Kidney tubule cell (primary cell): ENCODE measurements around the gene CDH24.
A peak's percentile ranks its signal among the peaks of the same experiment; 100 is the strongest.

Experiments used
- DNase-seq: peaks from one replicate; pipeline ENCODE4 v3.0.0-alpha.2; 2018; ENCODE audit warnings: low spot score

The CDH24 gene

DNA sequence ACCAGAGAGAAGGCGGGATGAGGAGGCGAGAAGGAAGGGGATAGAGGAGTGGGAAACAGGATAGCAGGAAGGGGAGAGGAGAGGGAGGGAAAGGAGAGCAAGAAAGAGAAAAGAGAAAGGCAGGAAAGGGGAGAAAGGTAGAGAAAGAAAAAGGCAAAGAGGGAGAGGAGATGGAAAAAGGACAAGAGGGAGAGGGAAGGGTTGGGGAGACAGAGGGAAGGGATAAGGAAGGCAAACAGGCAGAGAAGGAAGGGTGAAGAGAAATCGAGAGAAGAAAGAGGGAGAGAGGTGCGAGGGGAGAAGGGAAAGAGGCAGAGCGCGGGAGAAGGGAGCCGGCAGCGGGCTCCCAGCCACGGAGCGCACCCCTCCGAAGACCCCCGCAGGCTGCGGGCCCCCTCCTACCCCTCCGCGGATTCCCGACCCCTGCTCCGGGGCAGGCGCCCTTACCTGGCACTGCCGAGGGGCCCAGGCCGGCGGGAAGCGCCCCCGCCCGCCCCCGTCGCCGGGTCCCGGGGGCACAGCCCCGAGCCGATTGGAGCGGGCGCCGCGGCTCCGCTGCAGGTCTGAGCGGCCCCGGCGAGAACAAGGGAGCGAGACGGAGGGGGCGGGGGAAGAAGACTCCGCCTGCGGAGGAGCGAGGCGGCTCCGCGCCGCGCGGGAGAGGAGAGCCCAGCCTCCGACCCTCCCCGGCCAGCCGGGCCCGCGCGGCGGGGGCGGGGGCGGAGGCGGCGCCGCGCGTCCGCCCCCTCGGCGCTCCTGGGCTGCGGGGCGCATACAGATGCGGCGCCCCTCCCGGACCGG lies at the start of gene CDH24:
CDH24 (minus strand) TSS at position 565 of the 801 bp plus-strand sequence. CDS start 1,787 bp downstream, outside the sequence.
- DNase-seq = peak; percentile 62

GRCh38 chr14:23106747-23107045 lies 49.4 kb upstream of the CDH24 start:
- no peak for DNase-seq

- no peak for DNase-seq
Observed at GRCh38 chr14:23105348-23105824, 48.1 kb upstream of the CDH24 start.

DNA sequence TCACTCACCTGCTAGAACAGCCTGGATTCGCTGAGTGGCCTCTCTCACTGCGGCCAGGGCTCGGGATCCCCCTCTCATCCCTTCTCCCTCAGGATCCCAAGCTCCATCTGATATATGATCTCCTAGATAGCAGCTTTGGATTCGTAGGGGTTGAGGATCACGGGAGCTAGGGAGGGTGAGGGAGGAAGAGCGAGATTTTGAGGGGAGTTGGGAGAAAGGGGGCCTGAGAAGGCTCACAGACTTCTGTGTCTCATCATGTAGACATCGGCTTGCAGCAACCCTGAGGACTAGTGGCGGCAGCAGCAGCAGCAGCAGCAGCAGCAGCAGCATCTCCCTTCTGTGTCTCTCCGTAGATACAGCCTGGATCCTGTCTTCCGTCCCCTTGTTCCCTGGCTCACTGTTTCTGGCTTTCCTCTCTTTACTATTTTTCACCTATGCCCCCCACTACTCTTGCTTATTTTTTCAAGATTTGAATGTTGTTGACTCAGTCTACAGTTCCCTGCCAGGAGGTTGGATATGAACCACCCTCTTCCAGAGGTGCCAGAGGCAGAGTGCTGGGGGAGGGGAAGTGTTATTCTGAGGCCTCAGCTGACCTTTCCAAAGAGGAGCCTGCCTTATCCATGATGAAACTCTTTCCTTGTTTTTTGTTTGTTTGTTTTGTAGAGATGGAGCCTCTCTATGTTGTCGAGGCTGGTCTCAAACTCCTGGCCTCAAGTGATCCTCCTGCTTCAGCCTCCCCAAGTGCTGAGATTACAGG lies 47.4 kb upstream of the CDH24 start, which contains the start of gene CIROP:
CIROP (minus strand) TSS at position 399 of the 757 bp plus-strand sequence; CDS start at position 330, 69 bp downstream.
- no peak for DNase-seq

- DNase-seq = no peak
Observed at GRCh38 chr14:23104070-23104590, 46.8 kb upstream of the CDH24 start.

DNA sequence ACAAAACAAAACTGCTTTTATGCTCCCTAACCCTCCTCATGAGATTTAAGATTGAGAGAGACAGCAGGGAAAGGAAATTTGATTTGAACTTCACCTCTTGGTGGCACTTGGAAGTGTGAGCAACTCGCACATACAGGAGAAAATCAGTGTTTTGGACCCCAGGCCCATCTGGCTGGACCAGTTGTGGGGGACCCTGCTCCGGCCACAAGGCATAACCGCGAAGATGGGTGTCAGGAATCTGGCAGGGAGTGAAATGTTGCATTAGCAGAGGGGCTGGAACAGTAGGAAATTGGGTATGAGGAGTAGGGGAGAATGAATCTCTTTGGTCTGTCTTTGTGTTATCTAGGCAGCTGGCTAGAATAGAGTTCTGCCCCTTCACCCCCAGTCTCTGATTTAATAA lies 46.3 kb upstream of the CDH24 start:
- no peak for DNase-seq

DNA sequence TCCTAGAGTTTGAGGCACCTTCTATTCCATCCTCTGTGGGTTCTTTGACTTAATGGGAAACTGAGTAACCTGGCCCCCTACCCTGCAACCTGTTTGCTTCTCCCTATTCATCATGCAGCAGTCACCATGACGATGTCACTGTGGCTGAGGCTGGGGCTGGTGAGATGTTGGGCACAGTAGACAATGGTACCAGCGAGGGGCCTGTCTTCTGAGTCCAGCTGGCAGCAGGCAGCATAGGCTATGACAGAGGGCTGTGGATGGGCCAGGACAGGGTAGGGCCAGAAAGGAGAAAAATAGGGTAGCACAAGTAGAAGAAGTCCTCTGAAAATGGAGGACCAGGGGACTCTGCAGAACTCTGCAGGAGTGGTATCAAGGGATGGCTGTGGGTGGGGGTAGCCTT lies 45.5 kb upstream of the CDH24 start:
- no peak for DNase-seq

DNA sequence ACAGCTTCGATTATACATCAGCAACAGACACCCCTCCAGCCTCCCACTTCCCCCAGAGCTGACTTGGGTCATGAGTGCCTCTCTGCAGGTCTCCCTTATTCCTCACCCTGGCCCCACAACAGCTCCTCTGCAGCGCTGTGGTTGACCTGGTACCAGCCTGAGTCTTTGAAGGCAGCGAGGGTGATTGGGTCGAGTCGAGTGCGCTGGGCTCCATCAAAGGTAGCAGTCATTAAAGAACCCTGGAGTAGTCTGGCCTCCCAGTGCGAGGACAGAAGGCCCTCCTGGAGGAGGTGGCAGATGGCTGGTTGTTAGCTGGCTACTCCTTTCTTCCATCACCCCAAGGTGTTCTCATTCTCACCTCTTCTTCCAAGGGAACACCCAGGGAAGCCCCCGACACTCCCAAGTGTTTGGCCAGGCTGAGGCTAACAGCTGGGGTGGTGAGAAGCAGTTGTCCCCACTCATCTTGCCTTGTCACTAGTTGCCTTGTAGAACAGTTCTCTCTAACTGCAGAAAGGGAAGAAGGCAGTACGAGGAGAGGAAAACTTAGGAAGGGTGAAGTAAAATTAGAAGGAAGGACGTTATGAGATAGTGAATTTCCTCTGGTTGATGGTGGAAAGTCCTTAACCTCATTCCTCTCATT lies 44.8 kb upstream of the CDH24 start:
- no peak for DNase-seq

DNA sequence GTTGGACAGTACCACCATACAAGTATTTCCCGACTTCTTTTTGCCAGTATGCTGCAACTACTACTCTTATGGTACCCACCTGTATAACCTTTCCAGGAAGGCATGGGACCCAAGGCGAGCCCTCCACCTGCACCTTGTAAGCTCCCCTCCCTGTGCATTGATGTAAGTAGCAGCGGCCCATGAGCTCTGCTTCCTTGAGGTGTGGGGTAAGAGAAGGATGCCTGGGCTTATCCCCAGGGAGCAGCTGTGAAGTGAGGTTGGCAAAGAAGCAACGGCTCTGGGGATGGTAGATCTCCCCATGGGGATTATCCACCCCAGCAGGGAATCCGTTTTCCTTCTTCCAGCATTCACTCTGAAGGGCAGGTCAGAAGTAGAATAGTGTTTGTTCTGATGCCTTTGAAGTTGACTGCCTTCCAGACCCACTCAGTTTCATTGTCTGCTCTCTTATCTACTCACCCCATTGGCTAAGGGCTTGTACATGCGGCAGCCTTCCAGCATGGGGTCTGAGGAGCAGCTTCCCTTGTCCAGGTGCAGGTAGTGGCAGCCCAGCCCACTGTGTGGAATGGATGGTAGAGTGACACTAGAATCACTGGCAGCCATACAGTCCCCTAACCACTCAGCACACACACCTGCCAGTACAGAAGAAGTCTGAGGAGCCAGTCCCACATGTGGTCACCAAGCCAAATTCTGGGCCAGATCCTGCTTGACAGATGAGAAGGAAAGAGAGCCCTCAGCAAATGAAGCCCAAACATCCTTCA lies 44.1 kb upstream of the CDH24 start:
- DNase-seq = no peak

- no peak for DNase-seq
Observed at GRCh38 chr14:23099212-23099861, 42.0 kb upstream of the CDH24 start.

GRCh38 chr14:23097786-23098185 lies 40.5 kb upstream of the CDH24 start:
- no peak for DNase-seq

DNA sequence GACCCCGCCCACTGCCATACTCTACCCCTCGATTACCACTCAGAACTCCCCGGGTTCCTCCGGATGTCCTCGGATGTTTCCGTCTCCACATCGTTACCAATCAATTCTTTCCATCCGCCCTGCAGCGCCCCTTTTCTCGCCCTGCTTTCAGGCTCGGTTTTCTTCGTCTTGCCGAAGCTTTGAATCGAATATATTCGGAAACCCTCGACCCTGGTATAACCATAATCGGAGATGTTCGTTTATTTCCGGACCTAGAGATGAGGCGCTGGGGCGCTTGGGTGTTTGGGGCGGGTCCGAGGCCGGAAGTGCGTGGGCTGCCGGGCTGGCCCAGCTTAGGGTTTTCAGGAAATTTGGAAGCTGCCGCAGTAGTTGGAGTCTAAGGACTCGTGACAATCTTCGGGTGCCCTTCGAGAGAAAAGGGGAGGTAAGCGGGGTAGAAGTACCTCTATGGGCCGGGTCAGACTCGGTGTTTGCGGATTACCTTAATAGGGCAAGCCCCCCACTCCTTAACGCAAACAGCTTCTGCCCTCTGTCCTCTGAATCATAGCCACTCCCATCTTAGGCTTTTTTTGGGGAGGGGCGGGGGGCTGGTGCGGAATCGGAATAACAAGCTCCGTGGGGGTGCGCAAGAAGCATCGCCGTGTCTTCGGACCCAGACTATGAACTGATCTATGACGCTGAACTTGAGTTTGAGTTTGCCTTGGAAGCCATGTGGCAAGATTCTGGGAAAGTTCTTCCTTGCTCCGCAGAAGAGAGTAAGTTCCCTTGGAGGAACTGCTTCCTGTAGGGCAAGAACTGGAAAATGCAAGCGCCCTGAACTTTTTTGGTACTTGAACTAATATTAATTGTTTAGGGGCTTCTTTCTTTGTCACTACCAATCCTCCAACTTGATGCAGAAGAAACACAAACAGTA lies 38.1 kb upstream of the CDH24 start, which contains the start of gene C14orf119:
C14orf119 (plus strand) TSS at position 310 of the 913 bp plus-strand sequence. CDS start 2,154 bp downstream, outside the sequence.
- peak; percentile 100 for DNase-seq

GRCh38 chr14:23094666-23095195 lies 37.4 kb upstream of the CDH24 start, which contains the start of gene ACIN1:
Gene ACIN1, minus strand, starts transcription at chr14:23095136. Its CDS starts 24 bp downstream, at chr14:23095112.
- peak; percentile 83 for DNase-seq

DNA sequence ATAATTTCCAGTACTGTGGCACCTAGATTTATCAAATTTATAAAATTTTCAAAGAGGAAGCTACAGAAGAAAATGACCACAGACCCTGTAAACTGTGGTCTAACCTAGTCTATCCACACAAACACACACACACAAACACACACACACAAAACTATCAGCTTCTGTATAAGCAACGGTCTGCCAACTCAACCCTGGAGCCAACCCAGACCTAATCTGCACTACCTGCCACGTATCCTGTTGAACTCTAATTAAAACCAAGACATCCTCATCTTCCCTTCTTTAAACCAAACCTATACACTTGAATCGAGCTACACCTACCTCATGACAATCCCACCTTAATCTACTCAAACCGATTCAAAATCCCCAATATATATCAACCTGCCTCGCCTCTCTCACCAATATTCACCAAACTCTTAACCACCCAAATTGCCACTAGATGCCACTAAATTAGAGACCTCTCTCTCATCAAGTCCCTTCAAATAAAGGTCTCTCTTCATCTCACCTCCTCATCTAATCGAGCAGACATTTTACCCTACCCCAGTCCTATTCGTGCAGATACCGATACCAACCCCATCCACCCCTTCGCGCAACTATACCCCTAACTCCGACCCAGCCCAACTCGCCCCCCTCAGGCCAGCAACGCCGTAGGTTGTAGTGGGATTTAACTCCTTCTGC lies 36.8 kb upstream of the CDH24 start:
- no peak for DNase-seq

DNA sequence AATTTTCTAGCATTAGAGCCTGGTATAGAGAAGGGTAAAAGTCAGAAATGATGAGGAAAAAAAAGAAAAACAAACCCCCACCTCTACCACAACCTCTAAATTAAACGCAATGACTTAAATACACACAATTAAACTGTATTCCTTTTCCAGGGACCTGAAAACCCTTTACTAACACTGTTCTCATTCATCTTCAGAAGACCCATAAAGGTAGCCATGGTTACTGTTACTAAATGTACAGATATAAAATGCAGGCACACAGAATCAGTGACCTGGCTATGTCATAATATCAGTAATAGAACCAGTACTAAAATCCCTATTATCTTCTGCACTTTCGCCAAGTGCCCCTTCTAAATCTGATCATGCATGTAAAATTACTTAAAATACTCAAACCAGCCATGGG lies 36.2 kb upstream of the CDH24 start:
- no peak for DNase-seq

DNA sequence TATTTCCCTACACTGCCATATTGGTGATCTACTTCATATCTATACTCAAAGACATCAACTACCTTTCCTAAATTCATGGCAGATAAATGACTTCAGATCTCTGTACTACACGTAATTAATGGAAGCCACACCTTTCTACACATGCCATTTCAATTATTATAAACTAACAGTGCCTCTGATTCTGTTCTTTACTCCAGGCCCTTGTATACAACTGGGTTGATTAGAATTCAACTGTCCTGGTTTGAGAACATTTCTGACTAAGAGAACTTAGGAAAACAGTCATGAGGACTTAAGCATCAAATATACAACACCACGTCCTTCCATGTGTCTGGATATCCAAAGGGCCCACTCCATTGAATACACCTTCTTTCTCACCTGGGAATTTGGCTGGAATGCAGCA lies 35.8 kb upstream of the CDH24 start:
- no peak for DNase-seq

- no peak for DNase-seq
Observed at GRCh38 chr14:23091294-23092225, 34.2 kb upstream of the CDH24 start.

- DNase-seq = no peak
Observed at GRCh38 chr14:23090254-23090636, 32.9 kb upstream of the CDH24 start.
